HepG2 (cell line): ENCODE data around the gene SLA2. TPM values are rescaled to one million over a fixed set of nuclear protein-coding genes. Genes with fewer than 3 reads are reported as not detected.

Source experiments
- AGO1 ChIP-seq: fragments of 200-400 bp; formaldehyde crosslinking; IDR thresholded peaks from 2 replicates; pipeline ENCODE4 v1.6.1; 2017; ENCODE audit warnings: mild to moderate bottlenecking, low read depth, low read length, moderate library complexity; ENCODE audit not compliant: poor library complexity, severe bottlenecking
- AGO2 ChIP-seq: fragments of 200-400 bp; formaldehyde crosslinking; optimal IDR thresholded peaks from 2 replicates; pipeline ENCODE3; 2017; ENCODE audit warnings: mild to moderate bottlenecking, low read depth, low read length, moderate library complexity
- GZF1 ChIP-seq: sonication (generic); formaldehyde crosslinking; IDR thresholded peaks from 2 replicates; pipeline ENCODE4 v1.5.1; 2020; ENCODE audit warnings: mild to moderate bottlenecking, missing genetic modification reagents
- JUND ChIP-seq: sonication (generic); formaldehyde crosslinking; IDR thresholded peaks from 2 replicates; pipeline ENCODE4 v1.8.0; 2022; ENCODE audit warnings: mild to moderate bottlenecking, missing genetic modification reagents
- KDM1A ChIP-seq: IDR thresholded peaks from 2 replicates; pipeline ENCODE4 v1.6.1; 2016; ENCODE audit warnings: missing compliant biosample characterization
- KDM5B ChIP-seq: sonication (generic); formaldehyde crosslinking; IDR thresholded peaks from 2 replicates; pipeline ENCODE4 v1.4.0; 2020; ENCODE audit warnings: missing genetic modification reagents, mild to moderate bottlenecking, borderline replicate concordance
- MAZ ChIP-seq, 2 experiments: sonication (generic) in 1 of 2; formaldehyde crosslinking in 1 of 2; IDR thresholded peaks; 2 replicates each; pipeline versions ENCODE4 v1.5.0 to v1.6.1; 2012 to 2020; ENCODE audit warnings: low read depth in 2 of 2, mild to moderate bottlenecking in 2 of 2, borderline replicate concordance in 1 of 2, improper control_type of control experiment in 1 of 2, low read length in 1 of 2, missing genetic modification reagents in 1 of 2, moderate library complexity in 1 of 2
- NFAT5 ChIP-seq: sonication (generic); formaldehyde crosslinking; IDR thresholded peaks from 2 replicates; pipeline ENCODE4 v1.4.0; 2020; ENCODE audit warnings: missing genetic modification reagents
- PAX8 ChIP-seq: sonication (generic); formaldehyde crosslinking; IDR thresholded peaks from 2 replicates; pipeline ENCODE4 v1.8.0; 2022; ENCODE audit warnings: mild to moderate bottlenecking, missing genetic modification reagents, borderline replicate concordance
- RBAK ChIP-seq: sonication (generic); formaldehyde crosslinking; IDR thresholded peaks from 2 replicates; pipeline ENCODE4 v1.5.1; 2020; ENCODE audit warnings: mild to moderate bottlenecking, missing genetic modification reagents
- SALL2 ChIP-seq: sonication (generic); formaldehyde crosslinking; IDR thresholded peaks from 2 replicates; pipeline ENCODE4 v1.8.1; 2023; ENCODE audit warnings: mild to moderate bottlenecking, missing genetic modification reagents, inconsistent platforms
- SMARCE1 ChIP-seq: fragments of 450-650 bp; IDR thresholded peaks from 2 replicates; pipeline ENCODE4 v1.6.1; 2017; ENCODE audit warnings: borderline replicate concordance
- TEAD2 ChIP-seq: sonication (generic); formaldehyde crosslinking; IDR thresholded peaks from 2 replicates; pipeline ENCODE4 v1.9.0; 2021; ENCODE audit warnings: missing genetic modification reagents
- TRAFD1 ChIP-seq: sonication (generic); formaldehyde crosslinking; IDR thresholded peaks from 2 replicates; pipeline ENCODE4 v1.5.1; 2020; ENCODE audit warnings: missing genetic modification reagents, mild to moderate bottlenecking, borderline replicate concordance
- ZMAT5 ChIP-seq: sonication (generic); formaldehyde crosslinking; IDR thresholded peaks from 2 replicates; pipeline ENCODE4 v1.5.0; 2020; ENCODE audit warnings: mild to moderate bottlenecking, low read depth, missing genetic modification reagents, borderline replicate concordance
- ZNF180 ChIP-seq: sonication (generic); formaldehyde crosslinking; IDR thresholded peaks from 2 replicates; pipeline ENCODE4 v1.4.0; 2020; ENCODE audit warnings: low read depth, missing genetic modification reagents, borderline replicate concordance
- ZNF44 ChIP-seq: sonication (generic); formaldehyde crosslinking; IDR thresholded peaks from 2 replicates; pipeline ENCODE4 v1.5.1; 2020; ENCODE audit warnings: mild to moderate bottlenecking, missing genetic modification reagents
- ZNF607 ChIP-seq: sonication (generic); formaldehyde crosslinking; IDR thresholded peaks from 2 replicates; pipeline ENCODE4 v1.5.1; 2020; ENCODE audit warnings: missing genetic modification reagents, mild to moderate bottlenecking, borderline replicate concordance
- ZNF800 ChIP-seq: sonication (generic); formaldehyde crosslinking; IDR thresholded peaks from 2 replicates; pipeline ENCODE4 v1.4.0; 2020; ENCODE audit warnings: missing genetic modification reagents
- ZZZ3 ChIP-seq: sonication (generic); formaldehyde crosslinking; IDR thresholded peaks from 2 replicates; pipeline ENCODE4 v1.4.0; 2020; ENCODE audit warnings: missing genetic modification reagents, mild to moderate bottlenecking, borderline replicate concordance
- polyA plus RNA-seq, 8 experiments: library from polyadenylated mRNA; depleted of rRNA in 3 of 8; stranded (reverse) in 7 of 8; unstranded in 1 of 8; fragments of >200 nt; fragmentation: Illumina TruSeq in 4 of 8; extraction: Trizol in 4 of 8; gene quantifications; 2 replicates each; pipeline versions ENCODE4 v1.2.1 to v1.2.3, GENCODE V29; 2011 to 2016; ENCODE audit warnings: low read depth in 4 of 8, missing spikeins in 1 of 8, mixed read lengths in 1 of 8; ENCODE audit not compliant: insufficient read depth in 1 of 8
- total RNA-seq, 5 experiments: library from RNA; depleted of rRNA; stranded (reverse); fragments of >200 nt; fragmentation: Illumina TruSeq; extraction: Trizol; gene quantifications; 2 replicates each; pipeline ENCODE4 v1.2.3, GENCODE V29; 2016; ENCODE audit warnings: low read depth in 1 of 5

The SLA2 gene
- total and polyA plus RNA-seq, 2 of the 13 experiments (the other 11 are each of a cell fraction or from before 2014, with no cell fraction given), result 1.6 to 3.6 TPM

- TF ChIP-seq ZNF800 (CRISPR knock-in tag), result no peak
- no peak for TF ChIP-seq TRAFD1 (CRISPR knock-in tag)
- TF ChIP-seq AGO2, result no peak
- TF ChIP-seq PAX8 (CRISPR knock-in tag), result no peak
- TF ChIP-seq ZNF607 (CRISPR knock-in tag), result no peak
- TF ChIP-seq ZNF180 (CRISPR knock-in tag), result no peak
- TF ChIP-seq ZMAT5, result no peak
- no peak for TF ChIP-seq NFAT5 (CRISPR knock-in tag)
- TF ChIP-seq RBAK (CRISPR knock-in tag), result no peak
- no peak for TF ChIP-seq TEAD2 (CRISPR knock-in tag)
- TF ChIP-seq GZF1 (CRISPR knock-in tag), result no peak
- TF ChIP-seq SMARCE1, result no peak
- no peak for TF ChIP-seq ZZZ3 (CRISPR knock-in tag)
- no peak for TF ChIP-seq MAZ (IDR thresholded peaks at IDR 0.05; ENCODE audit: borderline replicate concordance, low read depth, low read length)
- TF ChIP-seq MAZ (CRISPR knock-in tag; IDR thresholded peaks at IDR 0.05; ENCODE audit: low read depth), result no peak
- TF ChIP-seq KDM1A (CRISPR knock-in tag), result peak; percentile 58
- no peak for TF ChIP-seq KDM5B (CRISPR knock-in tag)
- no peak for TF ChIP-seq ZNF44 (CRISPR knock-in tag)
- TF ChIP-seq AGO1, result no peak
- TF ChIP-seq JUND (CRISPR knock-in tag), result peak; percentile 87
- TF ChIP-seq SALL2, result no peak
Measured at GRCh38 chr20:36607586-36608387, 38.2 kb downstream of the SLA2 start (continued).
